Mesothelial cell of epicardium (in vitro differentiated cells): ENCODE data around the gene HNRNPM. TPM values are rescaled to one million over a fixed set of nuclear protein-coding genes. Genes with fewer than 3 reads are reported as not detected.

Source experiments
- DNase-seq, 2 experiments: peaks; one replicate each; pipeline ENCODE4 v3.0.0; 2021; ENCODE audit warnings: low spot score in 2 of 2; ENCODE audit not compliant: unreplicated experiment in 2 of 2
- H3K27ac Mint-ChIP-seq: 2 replicates; pipeline ENCODE4 v1.8.0; 2021; ENCODE audit warnings: mixed read lengths
- H3K27me3 Mint-ChIP-seq: 2 replicates; pipeline ENCODE4 v1.8.0; 2021; ENCODE audit warnings: low read depth, mixed read lengths
- H3K36me3 Mint-ChIP-seq: 2 replicates; pipeline ENCODE4 v1.8.0; 2021; ENCODE audit warnings: mixed read lengths
- H3K4me1 Mint-ChIP-seq: 2 replicates; pipeline ENCODE4 v1.8.0; 2021; ENCODE audit warnings: mixed read lengths
- H3K4me3 Mint-ChIP-seq: 2 replicates; pipeline ENCODE4 v1.8.0; 2021; ENCODE audit warnings: mild to moderate bottlenecking, moderate library complexity, mixed read lengths
- H3K9me3 Mint-ChIP-seq: 2 replicates; pipeline ENCODE4 v1.8.0; 2021; ENCODE audit warnings: mixed read lengths
- total RNA-seq: library from RNA; stranded (reverse); gene quantifications from 3 replicates; pipeline ENCODE4 v1.2.1, GENCODE V29; 2021
- TF ChIP-seq, protein P1 (sequence below): fragments of 200-600 bp; sonication (generic); IDR thresholded peaks from one replicate; pipeline ENCODE4 v1.5.0; 2021; ENCODE audit warnings: antibody characterized with exemption; ENCODE audit not compliant: unreplicated experiment

The HNRNPM gene
- total RNA-seq, 1 donor from 2014 or later: 249 TPM

DNA sequence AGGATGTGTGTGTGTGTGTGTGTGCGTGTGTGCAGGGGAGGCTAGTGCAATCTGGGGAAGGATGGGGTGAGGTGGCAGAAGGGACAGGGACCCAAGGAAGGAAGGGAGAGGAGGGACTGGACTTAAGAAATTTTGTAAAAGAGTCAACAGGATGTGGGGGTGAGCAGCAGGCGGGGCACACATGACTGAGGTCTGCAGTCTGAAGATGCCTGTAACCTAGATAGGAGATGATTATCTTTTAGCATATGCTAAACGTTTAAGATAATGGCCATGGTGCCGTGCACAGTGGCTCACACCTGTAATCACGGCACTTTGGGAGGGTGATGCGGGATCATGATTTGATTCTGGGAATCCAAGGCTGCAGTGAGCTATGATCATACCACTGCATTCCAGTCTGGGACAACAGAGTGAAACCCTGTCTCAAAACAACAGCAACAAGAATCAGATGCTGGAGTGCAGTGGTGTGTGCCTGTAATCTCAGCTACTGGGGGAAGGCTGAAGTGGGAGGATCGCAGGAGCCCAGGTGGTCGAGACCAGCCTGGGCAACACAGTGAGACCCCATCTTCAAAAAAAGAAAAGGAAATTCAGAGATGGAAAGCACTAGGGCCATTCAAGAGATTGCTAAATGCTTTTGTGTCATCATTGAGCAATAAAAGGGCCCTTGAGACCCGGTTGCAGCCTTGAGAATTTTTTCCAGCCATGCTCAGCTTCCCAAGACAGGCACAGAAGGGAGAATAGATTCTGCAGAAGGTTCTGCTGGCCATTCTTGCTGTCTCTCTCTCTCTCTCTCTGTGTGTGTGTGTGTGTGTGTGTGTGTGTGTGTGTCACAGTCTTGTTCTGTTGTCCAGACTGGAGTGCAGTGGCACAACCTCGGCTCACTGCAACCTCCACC lies 73.0 kb downstream of the HNRNPM start:
- Mint-ChIP-seq H3K36me3 (peaks cover 3% of the 10 kb centered on the region), H3K27ac (no peak overlapping the region), H3K4me3 (no peak overlapping the region), H3K9me3 (no peaks in the 10 kb centered on the region), H3K27me3 (no peaks in the 10 kb centered on the region), H3K4me1 (peaks cover 10% of the 10 kb centered on the region)
- DNase-seq: no peak
- TF ChIP-seq, protein P1, sequence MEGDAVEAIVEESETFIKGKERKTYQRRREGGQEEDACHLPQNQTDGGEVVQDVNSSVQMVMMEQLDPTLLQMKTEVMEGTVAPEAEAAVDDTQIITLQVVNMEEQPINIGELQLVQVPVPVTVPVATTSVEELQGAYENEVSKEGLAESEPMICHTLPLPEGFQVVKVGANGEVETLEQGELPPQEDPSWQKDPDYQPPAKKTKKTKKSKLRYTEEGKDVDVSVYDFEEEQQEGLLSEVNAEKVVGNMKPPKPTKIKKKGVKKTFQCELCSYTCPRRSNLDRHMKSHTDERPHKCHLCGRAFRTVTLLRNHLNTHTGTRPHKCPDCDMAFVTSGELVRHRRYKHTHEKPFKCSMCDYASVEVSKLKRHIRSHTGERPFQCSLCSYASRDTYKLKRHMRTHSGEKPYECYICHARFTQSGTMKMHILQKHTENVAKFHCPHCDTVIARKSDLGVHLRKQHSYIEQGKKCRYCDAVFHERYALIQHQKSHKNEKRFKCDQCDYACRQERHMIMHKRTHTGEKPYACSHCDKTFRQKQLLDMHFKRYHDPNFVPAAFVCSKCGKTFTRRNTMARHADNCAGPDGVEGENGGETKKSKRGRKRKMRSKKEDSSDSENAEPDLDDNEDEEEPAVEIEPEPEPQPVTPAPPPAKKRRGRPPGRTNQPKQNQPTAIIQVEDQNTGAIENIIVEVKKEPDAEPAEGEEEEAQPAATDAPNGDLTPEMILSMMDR: no peak

DNA sequence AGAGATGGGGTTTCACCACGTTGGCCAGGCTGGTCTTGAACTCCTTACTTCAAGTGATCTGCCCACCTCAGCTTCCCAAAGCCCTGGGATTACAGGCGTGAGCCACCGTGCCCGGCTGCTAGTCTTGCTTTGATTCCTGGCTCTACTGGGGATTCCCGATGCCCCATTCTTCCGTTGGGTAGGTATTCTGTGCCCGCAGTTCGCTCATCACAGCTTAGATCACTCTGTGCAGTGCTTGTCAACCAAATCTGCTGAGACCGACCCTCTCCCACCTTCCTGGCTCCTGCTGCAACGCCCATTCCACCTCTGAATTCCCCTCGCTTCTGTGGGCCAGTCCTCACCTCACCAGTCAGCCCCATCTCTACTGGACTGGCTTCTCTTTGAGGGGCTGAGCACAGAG lies 73.8 kb downstream of the HNRNPM start:
- Mint-ChIP-seq H3K36me3 (peaks cover under 1% of the 10 kb centered on the region), H3K4me3 (no peak overlapping the region), H3K27ac (no peak overlapping the region)

DNA sequence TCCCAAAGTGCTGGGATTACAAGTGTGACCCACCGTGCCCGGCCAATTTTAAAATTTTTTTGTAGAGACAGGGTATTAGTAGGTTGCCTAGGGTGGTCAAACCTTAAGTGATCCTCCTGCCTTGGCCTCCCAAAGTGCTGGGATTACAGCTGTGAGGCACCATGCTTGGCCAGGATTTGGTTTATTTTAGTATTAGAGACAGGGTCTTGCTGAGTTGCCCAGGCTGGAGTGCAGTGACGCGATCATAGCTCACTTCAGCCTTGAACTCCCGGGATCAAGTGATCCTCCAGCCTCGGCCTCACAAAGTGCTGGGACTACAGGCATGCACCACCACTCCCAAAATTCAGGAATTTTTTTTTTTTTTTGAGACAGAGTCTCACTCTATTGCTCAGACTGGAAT lies 74.6 kb downstream of the HNRNPM start:
- no peak overlapping the region for H3K4me3 Mint-ChIP-seq

More for the DNA sequence above, 73.8 kb downstream of the HNRNPM start:
- H3K9me3 Mint-ChIP-seq: no peaks in the 10 kb centered on the region
- no peak for DNase-seq
- H3K4me1 Mint-ChIP-seq: peaks cover 7% of the 10 kb centered on the region
- TF ChIP-seq, protein P1: no peak
- no peaks in the 10 kb centered on the region for H3K27me3 Mint-ChIP-seq

DNA sequence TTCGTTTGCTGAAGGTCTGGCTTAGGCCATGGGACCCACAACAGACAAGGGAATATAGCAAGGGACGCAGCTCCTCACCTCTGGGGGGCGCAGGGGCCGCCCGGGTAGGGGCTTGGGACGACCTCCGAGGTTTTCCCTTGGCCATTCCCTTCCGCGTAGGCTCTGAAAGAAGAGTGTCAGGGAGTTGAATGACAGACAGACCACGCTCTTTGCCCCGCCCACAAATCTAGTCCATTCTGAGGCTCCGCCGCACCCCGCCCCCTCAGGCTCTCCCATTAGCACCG lies 80.6 kb downstream of the HNRNPM start:
- TF ChIP-seq, protein P1: peak; percentile 11
- Mint-ChIP-seq H3K4me3 (no peak overlapping the region), H3K27me3 (no peaks in the 10 kb centered on the region), H3K27ac (no peak overlapping the region), H3K9me3 (peaks cover 5% of the 10 kb centered on the region), H3K36me3 (peaks cover 8% of the 10 kb centered on the region), H3K4me1 (peaks cover 8% of the 10 kb centered on the region)
- DNase-seq: no peak

More for the DNA sequence above, 74.6 kb downstream of the HNRNPM start:
- DNase-seq: no peak
- H3K9me3 Mint-ChIP-seq: no peaks in the 10 kb centered on the region
- TF ChIP-seq, protein P1: no peak
- no peak overlapping the region for H3K27ac Mint-ChIP-seq
- peaks cover 5% of the 10 kb centered on the region for H3K4me1 Mint-ChIP-seq
- no peaks in the 10 kb centered on the region for H3K36me3 Mint-ChIP-seq
- no peaks in the 10 kb centered on the region for H3K27me3 Mint-ChIP-seq

DNA sequence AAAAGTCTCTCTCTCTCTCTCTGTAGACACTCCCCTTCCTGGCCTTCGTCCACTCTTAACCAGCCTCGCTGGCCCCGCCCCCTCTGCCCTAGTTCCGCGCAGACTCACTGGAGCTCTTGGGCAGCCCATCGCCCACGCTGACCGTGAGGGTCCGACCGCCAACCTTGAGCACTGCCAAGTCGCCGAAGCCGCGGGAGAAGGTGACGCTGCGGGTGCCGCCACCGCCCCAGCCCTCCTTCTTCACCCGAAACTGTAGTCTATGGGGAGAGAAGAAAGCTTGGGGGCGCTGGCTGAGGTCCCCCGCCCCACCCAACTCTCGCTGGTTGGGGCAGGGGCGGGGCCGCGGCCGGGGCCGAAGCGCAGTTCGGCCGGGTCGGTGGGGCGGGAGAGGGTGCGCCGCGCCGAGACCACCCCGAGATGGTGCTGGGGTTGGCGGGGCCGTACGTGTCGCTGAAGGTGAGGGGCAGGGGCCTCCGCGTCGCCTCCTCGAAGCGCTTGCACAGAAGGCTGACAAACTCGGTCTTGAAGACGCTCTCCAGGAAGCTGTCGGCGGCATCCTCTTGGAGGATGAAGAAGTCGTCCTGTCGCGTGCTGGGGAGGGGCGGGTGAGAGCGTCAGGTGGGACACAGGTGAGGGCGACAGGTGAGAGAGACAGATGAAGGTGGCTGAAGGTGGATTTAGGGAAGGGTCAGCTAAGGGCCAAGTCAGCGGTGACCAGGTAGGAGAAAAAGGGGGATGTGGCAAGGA lies 81.7 kb downstream of the HNRNPM start:
- Mint-ChIP-seq H3K27me3 (no peaks in the 10 kb centered on the region), H3K4me3 (no peak overlapping the region), H3K27ac (peak overlapping the region; percentile 79), H3K9me3 (peaks cover 5% of the 10 kb centered on the region), H3K36me3 (peaks cover 10% of the 10 kb centered on the region), H3K4me1 (peaks cover 8% of the 10 kb centered on the region)
- DNase-seq: peak; percentile 89 to 95
- TF ChIP-seq, protein P1: no peak
